ENCODE data around the gene C22orf42. TPM values are rescaled to one million over a fixed set of nuclear protein-coding genes. Genes with fewer than 3 reads are reported as not detected.
"Not testable (repeated sequence)": the region's sequence is repeated elsewhere in the genome, so short reads cannot be mapped to it uniquely, and the experiment has no call there.

C22orf42 gene
- total RNA-seq, 1 donor from 2014 or later, result not detected

GRCh38 chr22:32136881-32137280 is 22.2 kb downstream of the C22orf42 start:
- DNase-seq (ENCODE audit: low spot score), result not testable (repeated sequence)

- not testable (repeated sequence) for DNase-seq (ENCODE audit: low spot score)
Measured at GRCh38 chr22:32135958-32136357, 23.1 kb downstream of the C22orf42 start.

- not testable (repeated sequence) for DNase-seq (ENCODE audit: low spot score)
Measured at GRCh38 chr22:32134796-32135195, 24.3 kb downstream of the C22orf42 start.

- no peak for DNase-seq (ENCODE audit: low spot score)
Measured at GRCh38 chr22:32132783-32133182, 26.3 kb downstream of the C22orf42 start.

GRCh38 chr22:32132126-32132525 is 27.0 kb downstream of the C22orf42 start:
- no peak for DNase-seq (ENCODE audit: low spot score)

- DNase-seq (ENCODE audit: low spot score), result no peak
Measured at GRCh38 chr22:32130464-32130863, 28.6 kb downstream of the C22orf42 start.

GRCh38 chr22:32127904-32128303 is 31.2 kb downstream of the C22orf42 start:
- DNase-seq (ENCODE audit: low spot score), result no peak

- DNase-seq (ENCODE audit: low spot score), result no peak
Measured at GRCh38 chr22:32123657-32124056, 35.4 kb downstream of the C22orf42 start.

GRCh38 chr22:32122899-32123298 is 36.2 kb downstream of the C22orf42 start:
- DNase-seq (ENCODE audit: low spot score), result no peak

GRCh38 chr22:32120603-32121002 is 38.5 kb downstream of the C22orf42 start:
- DNase-seq (ENCODE audit: low spot score), result no peak

- DNase-seq (ENCODE audit: low spot score), result no peak
Measured at GRCh38 chr22:32119568-32120235, 39.4 kb downstream of the C22orf42 start.

GRCh38 chr22:32112380-32112779 is 46.7 kb downstream of the C22orf42 start:
- DNase-seq (ENCODE audit: low spot score), result no peak

- no peak for DNase-seq (ENCODE audit: low spot score)
Measured at GRCh38 chr22:32106930-32107329, 52.2 kb downstream of the C22orf42 start.

GRCh38 chr22:32103658-32104315 is 55.3 kb downstream of the C22orf42 start:
- no peak for DNase-seq (ENCODE audit: low spot score)

- DNase-seq (ENCODE audit: low spot score), result no peak
Measured at GRCh38 chr22:32100711-32101110, 58.4 kb downstream of the C22orf42 start.

Other genes with a start within 250 kb of the C22orf42 start
- 125 TPM for gene YWHAH, start 214.8 kb downstream of the C22orf42 start, total RNA-seq
- gene SLC5A1, start 116.0 kb downstream of the C22orf42 start, total RNA-seq, result 1.2 TPM
- not detected for gene RFPL2, start 45.8 kb upstream of the C22orf42 start, total RNA-seq
- gene SLC5A4, start 96.0 kb upstream of the C22orf42 start, total RNA-seq, result 1.1 TPM
- not detected for gene RFPL3, start 198.6 kb upstream of the C22orf42 start, total RNA-seq

All from mesenteric fat pad (tissue), 1 donor.